PC-9 (cell line): ENCODE data around the gene FTSJ1. TPM values are rescaled to one million over a fixed set of nuclear protein-coding genes. Genes with fewer than 3 reads are reported as not detected.
"Not testable (repeated sequence)": the region's sequence is repeated elsewhere in the genome, so short reads cannot be mapped to it uniquely, and the experiment has no call there.

Source experiments
- Bru-seq: library from RNA; stranded (reverse); fragments of 400-500 nt; gene quantifications from one replicate; lab custom pipeline; 2021; lab: Mats Ljungman, UMichigan
- BruChase-seq, 2 experiments: library from RNA; stranded (reverse); fragments of 400-500 nt; gene quantifications; one replicate each; lab custom pipeline; 2021; lab: Mats Ljungman, UMichigan
- BruUV-seq: library from RNA; stranded (reverse); fragments of 400-500 nt; replicated peaks from 2 replicates; lab custom pipeline; 2021; lab: Mats Ljungman, UMichigan
- CTCF ChIA-PET: fragments of 300-600 bp; sonication (Branson Sonifier 250); formaldehyde crosslinking; loops from one replicate; lab custom pipeline; 2022; ENCODE audit warnings: antibody characterized with exemption; lab: Charles Lee
- POLR2A ChIA-PET: fragments of 300-600 bp; sonication (Branson Sonifier 250); formaldehyde crosslinking; loops from one replicate; lab custom pipeline; 2022; ENCODE audit warnings: antibody characterized with exemption; ENCODE audit not compliant: unreplicated experiment; lab: Charles Lee
- DNase-seq, 2 experiments: peaks; one replicate each; pipeline versions ENCODE4 v3.0.0 to v3.0.0-alpha.2; 2015 to 2022; ENCODE audit warnings: mixed read lengths in 1 of 2
- H2AFZ ChIP-seq: fragments of 200-600 bp; sonication (generic); 2 replicates; pipeline ENCODE4 v1.8.1; 2017; ENCODE audit warnings: antibody characterized with exemption
- H3F3A ChIP-seq: fragments of 200-600 bp; sonication (generic); 2 replicates; pipeline ENCODE4 v1.8.1; 2017; ENCODE audit warnings: antibody characterized with exemption, mild to moderate bottlenecking, low read depth; ENCODE audit not compliant: insufficient read depth
- H3K27ac ChIP-seq: fragments of 200-600 bp; sonication (generic); 2 replicates; pipeline ENCODE4 v1.6.1; 2016; ENCODE audit warnings: mixed run types
- H3K27me3 ChIP-seq: fragments of 200-600 bp; sonication (generic); 2 replicates; pipeline ENCODE4 v1.6.1; 2016; ENCODE audit warnings: low read depth, mixed run types; ENCODE audit not compliant: insufficient read depth
- H3K36me3 ChIP-seq: fragments of 200-600 bp; sonication (generic); 2 replicates; pipeline ENCODE4 v1.6.1; 2016; ENCODE audit warnings: low read depth, mixed run types
- H3K4me1 ChIP-seq: fragments of 200-600 bp; sonication (generic); replicated peaks from 2 replicates; pipeline ENCODE4 v1.6.1; 2016; ENCODE audit warnings: mixed run types; ENCODE audit not compliant: insufficient read depth
- H3K4me2 ChIP-seq: fragments of 200-600 bp; sonication (generic); 2 replicates; pipeline ENCODE4 v1.6.1; 2017; ENCODE audit warnings: mixed run types
- H3K4me3 ChIP-seq: fragments of 200-600 bp; sonication (generic); 2 replicates; pipeline ENCODE4 v1.6.1; 2016; ENCODE audit warnings: mixed run types
- H3K79me2 ChIP-seq: fragments of 200-600 bp; sonication (generic); 2 replicates; pipeline ENCODE4 v1.6.1; 2017; ENCODE audit warnings: low read depth, mixed run types
- H3K9me2 ChIP-seq: fragments of 200-600 bp; sonication (generic); 2 replicates; pipeline ENCODE4 v1.8.1; 2017; ENCODE audit warnings: mild to moderate bottlenecking; ENCODE audit not compliant: insufficient read depth
- H3K9me3 ChIP-seq: fragments of 200-600 bp; sonication (generic); 2 replicates; pipeline ENCODE4 v1.8.1; 2016; ENCODE audit warnings: low read depth; ENCODE audit not compliant: insufficient read depth
- H4K20me1 ChIP-seq: fragments of 200-600 bp; sonication (generic); 2 replicates; pipeline ENCODE4 v1.8.1; 2017; ENCODE audit not compliant: insufficient read depth
- EZH2 ChIP-seq: fragments of 200-600 bp; sonication (generic); IDR thresholded peaks from 2 replicates; pipeline ENCODE4 v1.8.0; 2017; ENCODE audit warnings: antibody characterized with exemption, low read depth
- intact Hi-C: fragments of 100-400 bp; cut with micrococcal nuclease; formaldehyde crosslinking; loops from one replicate; pipeline ENCODE4 v1.10.0; 2022; ENCODE audit not compliant: unreplicated experiment
- long read RNA-seq: library from polyadenylated mRNA; stranded (forward); transcript quantifications from one replicate; pipeline ENCODE4 v2.0.0, GENCODE V29; 2022
- total RNA-seq: library from RNA; stranded (reverse); gene quantifications from 2 replicates; pipeline ENCODE4 v1.2.3, GENCODE V29; 2021
- TF ChIP-seq, protein P1 (sequence below): fragments of 200-600 bp; sonication (generic); conservative IDR thresholded peaks from 2 replicates; pipeline ENCODE4 v1.6.1; 2017; ENCODE audit warnings: mixed run types, antibody characterized with exemption, mild to moderate bottlenecking, moderate library complexity

FTSJ1 gene, protein sequence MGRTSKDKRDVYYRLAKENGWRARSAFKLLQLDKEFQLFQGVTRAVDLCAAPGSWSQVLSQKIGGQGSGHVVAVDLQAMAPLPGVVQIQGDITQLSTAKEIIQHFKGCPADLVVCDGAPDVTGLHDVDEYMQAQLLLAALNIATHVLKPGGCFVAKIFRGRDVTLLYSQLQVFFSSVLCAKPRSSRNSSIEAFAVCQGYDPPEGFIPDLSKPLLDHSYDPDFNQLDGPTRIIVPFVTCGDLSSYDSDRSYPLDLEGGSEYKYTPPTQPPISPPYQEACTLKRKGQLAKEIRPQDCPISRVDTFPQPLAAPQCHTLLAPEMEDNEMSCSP
- total RNA-seq (35.7 and 44.0 TPM in 2 replicates), Bru-seq, nascent RNA (percentile 67 among the genes with signal in this experiment), BruChase-seq, experiment 1, labeled RNA remaining after a 2-hour chase (percentile 73 among the genes with signal in this experiment), BruChase-seq, experiment 2, labeled RNA remaining after a 6-hour chase (percentile 88 among the genes with signal in this experiment)
- long read RNA-seq, transcript FTSJ1-202 (13 exons, 1,892 nt), result major isoform, 39 of 110 reads
- long read RNA-seq, partial matches to known transcripts, result 10 of 110 reads
- long read RNA-seq, other reads (novel, unspliced or antisense), result 60 of 110 reads

DNA sequence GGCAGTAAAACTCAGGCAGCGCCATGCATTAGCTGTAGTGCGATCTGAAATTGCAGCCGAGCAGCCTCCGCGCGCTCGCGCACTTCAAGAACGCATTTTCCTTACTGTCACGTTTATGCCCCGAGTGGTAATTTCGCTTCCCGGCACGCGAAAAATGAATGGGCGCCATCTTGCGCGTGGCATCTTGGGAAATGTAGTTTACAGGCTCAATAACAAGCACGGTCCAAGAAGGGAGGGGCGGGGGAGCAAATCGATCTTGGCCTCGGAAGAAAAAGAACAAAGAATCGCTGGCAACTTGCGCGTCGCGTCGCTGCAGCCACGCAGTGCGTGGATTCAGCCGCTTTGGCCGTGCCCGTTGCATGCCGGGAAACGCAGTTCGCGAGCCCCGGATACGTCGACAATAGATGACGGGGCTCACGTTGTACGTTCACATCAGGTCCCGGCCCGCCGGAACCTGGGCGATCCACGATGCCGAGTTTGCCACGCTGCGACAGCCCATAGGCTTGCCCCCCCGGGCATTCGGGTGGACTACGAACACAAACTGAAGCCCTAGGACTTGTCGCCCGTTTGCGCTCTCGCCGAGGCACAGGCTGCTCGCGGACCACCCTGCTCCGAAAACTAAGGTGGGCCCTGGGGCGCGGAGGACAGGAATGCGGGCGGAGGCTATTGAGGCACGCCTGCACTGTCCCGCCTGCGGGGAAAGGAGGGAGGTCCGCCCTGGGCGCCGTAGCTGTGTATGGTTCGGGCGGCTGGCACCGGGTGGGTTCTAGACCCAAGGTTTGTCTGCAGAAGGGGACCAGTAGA is at the start of gene FTSJ1:
FTSJ1 (plus strand) TSS at position 426 of the 804 bp plus-strand sequence. CDS start 1,849 bp downstream, outside the sequence.
- TSS peak; percentile 69 for BruUV-seq
- H3K79me2 ChIP-seq, result peaks cover 19% of the 10 kb centered on the region
- H4K20me1 ChIP-seq, result no peaks in the 10 kb centered on the region
- no peak for TF ChIP-seq EZH2
- TF ChIP-seq, protein P1, sequence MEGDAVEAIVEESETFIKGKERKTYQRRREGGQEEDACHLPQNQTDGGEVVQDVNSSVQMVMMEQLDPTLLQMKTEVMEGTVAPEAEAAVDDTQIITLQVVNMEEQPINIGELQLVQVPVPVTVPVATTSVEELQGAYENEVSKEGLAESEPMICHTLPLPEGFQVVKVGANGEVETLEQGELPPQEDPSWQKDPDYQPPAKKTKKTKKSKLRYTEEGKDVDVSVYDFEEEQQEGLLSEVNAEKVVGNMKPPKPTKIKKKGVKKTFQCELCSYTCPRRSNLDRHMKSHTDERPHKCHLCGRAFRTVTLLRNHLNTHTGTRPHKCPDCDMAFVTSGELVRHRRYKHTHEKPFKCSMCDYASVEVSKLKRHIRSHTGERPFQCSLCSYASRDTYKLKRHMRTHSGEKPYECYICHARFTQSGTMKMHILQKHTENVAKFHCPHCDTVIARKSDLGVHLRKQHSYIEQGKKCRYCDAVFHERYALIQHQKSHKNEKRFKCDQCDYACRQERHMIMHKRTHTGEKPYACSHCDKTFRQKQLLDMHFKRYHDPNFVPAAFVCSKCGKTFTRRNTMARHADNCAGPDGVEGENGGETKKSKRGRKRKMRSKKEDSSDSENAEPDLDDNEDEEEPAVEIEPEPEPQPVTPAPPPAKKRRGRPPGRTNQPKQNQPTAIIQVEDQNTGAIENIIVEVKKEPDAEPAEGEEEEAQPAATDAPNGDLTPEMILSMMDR, result no peak
- intact Hi-C loops, result no loop called here
- no peaks in the 10 kb centered on the region for H3K9me3 ChIP-seq
- no peaks in the 10 kb centered on the region for H3F3A ChIP-seq
- ChIA-PET POLR2A (interaction anchor here (1.1 kb wide), 1 partner anchor 11 kb away, joined by 7 read pairs; no protein-coding TSS in a partner anchor), CTCF (no interaction called here)
- H3K4me1 ChIP-seq, result no peaks in the 10 kb centered on the region
- H3K27me3 ChIP-seq, result no peaks in the 10 kb centered on the region
- H3K9me2 ChIP-seq, result no peaks in the 10 kb centered on the region
- DNase-seq, result peak; percentile 37 to 57
- peak within 1 kb of the TSS; percentile 67 for H3K4me2 ChIP-seq
- H3K27ac ChIP-seq, result peak within 1 kb of the TSS; percentile 34
- H2AFZ ChIP-seq, result peak within 1 kb of the TSS; percentile 55; the same call in 1 of the 2 replicates
- no peaks in the 10 kb centered on the region for H3K36me3 ChIP-seq
- H3K4me3 ChIP-seq, result peak within 1 kb of the TSS; percentile 64

DNA sequence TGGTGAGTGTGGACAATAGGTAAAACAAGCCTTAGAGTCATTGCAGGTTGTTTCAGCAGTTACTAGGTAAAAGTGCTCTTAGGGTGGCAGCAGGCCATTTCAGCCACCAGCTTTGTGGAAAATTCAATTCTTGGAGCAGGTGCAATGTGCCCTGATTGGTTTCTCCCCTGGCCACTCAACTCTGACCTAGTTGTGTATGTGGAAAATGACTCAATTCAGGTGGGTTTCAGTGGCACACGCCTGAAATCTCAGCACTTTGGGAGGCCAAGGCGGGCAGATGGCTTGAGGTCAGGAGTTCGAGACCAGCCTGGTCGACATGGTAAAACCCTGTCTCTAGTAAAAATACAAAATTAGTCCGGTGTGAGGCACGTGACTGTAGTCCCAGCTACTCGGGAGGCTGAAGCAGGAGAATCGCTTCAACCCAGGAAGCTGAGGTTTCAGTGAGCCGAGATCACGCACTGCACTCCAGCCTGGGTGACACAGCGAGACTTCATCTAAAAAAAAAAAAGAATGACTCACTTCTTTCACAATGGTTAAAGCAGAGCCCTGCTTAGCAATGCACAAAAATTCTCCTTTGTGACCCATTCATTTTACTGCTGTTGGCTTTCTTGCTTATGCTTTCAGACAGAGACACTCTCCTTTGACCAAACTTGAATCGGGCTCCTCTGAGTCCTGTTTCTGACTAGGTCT is 48.8 kb upstream of the FTSJ1 start:
- H3K27me3 ChIP-seq, H3K36me3 ChIP-seq, BruUV-seq, H3K79me2 ChIP-seq, H4K20me1 ChIP-seq, H3K27ac ChIP-seq, H2AFZ ChIP-seq, H3K4me2 ChIP-seq, H3K4me1 ChIP-seq, CTCF ChIA-PET, H3K9me2 ChIP-seq, H3F3A ChIP-seq, H3K4me3 ChIP-seq, DNase-seq, intact Hi-C loops, POLR2A ChIA-PET, H3K9me3 ChIP-seq: not testable (repeated sequence)

DNA sequence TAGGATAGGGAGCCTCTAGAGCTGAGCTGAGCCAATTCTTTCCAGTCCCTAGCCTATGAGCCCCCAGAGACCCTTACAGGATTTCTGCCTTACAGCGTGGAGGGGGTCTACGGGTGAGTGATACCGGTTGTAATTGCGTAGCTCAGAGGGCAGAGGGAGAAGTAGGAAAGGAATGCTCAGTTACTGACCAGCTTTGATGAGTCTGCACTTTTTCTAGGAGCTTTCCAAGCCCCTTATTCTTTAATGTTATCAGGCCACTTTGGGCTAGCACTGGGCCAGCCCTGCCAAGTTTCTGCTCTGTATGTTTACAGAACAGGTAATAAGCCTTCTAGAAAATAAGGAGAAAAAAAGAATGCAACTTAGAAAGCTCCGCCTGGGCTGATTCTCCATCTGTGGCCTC is 46.4 kb upstream of the FTSJ1 start:
- DNase-seq, H3K9me2 ChIP-seq, H3K9me3 ChIP-seq, H3K4me3 ChIP-seq, H3K27ac ChIP-seq, H3F3A ChIP-seq, CTCF ChIA-PET, POLR2A ChIA-PET, H3K4me1 ChIP-seq, H3K27me3 ChIP-seq, H2AFZ ChIP-seq, intact Hi-C loops, H3K79me2 ChIP-seq, H4K20me1 ChIP-seq, BruUV-seq, H3K4me2 ChIP-seq, H3K36me3 ChIP-seq: not testable (repeated sequence)

DNA sequence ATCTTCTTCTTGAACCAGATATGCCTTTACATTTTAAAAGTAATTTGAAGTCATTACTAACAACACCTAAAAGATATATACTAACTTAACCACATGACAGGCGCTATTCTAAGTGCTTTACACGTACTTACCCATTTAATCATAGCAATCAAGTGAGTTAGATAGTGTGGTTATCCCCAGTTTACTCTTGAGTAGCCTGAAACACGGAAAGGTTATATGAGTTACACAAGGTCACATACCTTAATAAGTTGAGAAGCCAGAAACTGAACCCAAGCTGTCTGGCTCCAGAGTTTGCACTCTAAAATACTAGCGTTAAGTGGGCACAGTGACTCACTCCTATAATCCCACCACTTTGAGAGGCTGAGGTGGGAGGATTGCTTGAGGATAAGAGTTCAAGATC is 45.8 kb upstream of the FTSJ1 start:
- CTCF ChIA-PET, H4K20me1 ChIP-seq, H3K27me3 ChIP-seq, H3K9me2 ChIP-seq, H3F3A ChIP-seq, H3K4me3 ChIP-seq, H3K79me2 ChIP-seq, H3K4me1 ChIP-seq, H2AFZ ChIP-seq, H3K9me3 ChIP-seq, H3K27ac ChIP-seq, BruUV-seq, intact Hi-C loops, DNase-seq, POLR2A ChIA-PET, H3K4me2 ChIP-seq, H3K36me3 ChIP-seq: not testable (repeated sequence)

DNA sequence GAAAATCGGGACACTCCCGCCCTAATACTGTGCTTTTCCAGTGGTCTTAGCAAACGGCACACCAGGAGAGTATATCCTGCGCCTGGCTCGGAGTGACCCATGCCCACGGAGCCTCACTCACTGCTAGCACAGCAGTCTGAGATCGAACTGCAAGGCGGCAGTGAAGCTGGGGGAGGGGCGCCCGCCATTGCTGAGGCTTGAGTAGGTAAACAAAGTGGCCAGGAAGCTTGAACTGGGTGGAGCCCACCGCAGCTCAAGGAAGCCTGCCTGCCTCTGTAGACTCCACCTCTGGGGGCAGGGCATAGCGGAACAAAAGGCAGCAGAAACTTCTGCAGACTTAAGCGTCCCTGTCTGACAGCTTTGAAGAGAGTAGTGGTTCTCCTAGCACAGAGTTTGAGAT is 42.3 kb upstream of the FTSJ1 start:
- Histone ChIP-seq H2AFZ (peak overlapping the region; percentile 55; the same call in 1 of the 2 replicates), H3K4me3 (peak overlapping the region; percentile 42; the same call in 1 of the 2 replicates), H3K4me2 (peak overlapping the region; percentile 71)
- intact Hi-C loops, H3K27ac ChIP-seq, CTCF ChIA-PET, H3K27me3 ChIP-seq, H3K9me3 ChIP-seq, H3K9me2 ChIP-seq, H3K36me3 ChIP-seq, H3F3A ChIP-seq, BruUV-seq, H4K20me1 ChIP-seq, H3K4me1 ChIP-seq, H3K79me2 ChIP-seq, POLR2A ChIA-PET: not testable (repeated sequence)
- DNase-seq, result peak in 1 of 2 experiments; percentile 19
